HG03342 (cell line): ENCODE results near the gene GPHB5.
"Not testable (repeated sequence)": the region's sequence is repeated elsewhere in the genome, so short reads cannot be mapped to it uniquely, and the experiment has no call there.

ENCODE experiments used
- ATAC-seq: cut with Tn5 transposase; IDR thresholded peaks from one replicate; pipeline ENCODE4 v1.9.1; 2021; ENCODE audit warnings: mild to moderate bottlenecking, moderate library complexity; ENCODE audit not compliant: unreplicated experiment

GPHB5 gene, protein sequence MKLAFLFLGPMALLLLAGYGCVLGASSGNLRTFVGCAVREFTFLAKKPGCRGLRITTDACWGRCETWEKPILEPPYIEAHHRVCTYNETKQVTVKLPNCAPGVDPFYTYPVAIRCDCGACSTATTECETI

DNA sequence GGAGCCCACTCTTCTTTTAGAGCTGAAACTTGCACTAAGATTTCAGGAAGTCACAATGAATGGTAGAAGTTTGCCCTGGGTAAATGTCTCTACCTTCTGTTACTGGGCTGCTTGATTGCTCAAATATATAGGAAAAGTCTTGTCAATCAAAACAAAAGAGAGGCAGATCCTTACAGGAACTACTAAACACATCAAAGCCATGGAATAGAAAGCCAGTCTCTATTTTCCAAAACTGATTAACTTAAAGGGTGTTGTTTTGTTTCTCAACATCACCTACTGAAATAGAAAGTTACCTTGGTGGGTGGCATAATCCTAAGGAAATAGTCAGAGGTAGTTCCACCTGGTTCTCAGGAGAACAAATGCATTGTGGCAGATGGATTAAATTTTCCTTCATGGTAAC, at the start of gene GPHB5:
TSS of gene GPHB5 (minus strand) at position 101 of the 400 bp plus-strand sequence. CDS start 1,086 bp downstream, outside the sequence.
- no peak for ATAC-seq

DNA sequence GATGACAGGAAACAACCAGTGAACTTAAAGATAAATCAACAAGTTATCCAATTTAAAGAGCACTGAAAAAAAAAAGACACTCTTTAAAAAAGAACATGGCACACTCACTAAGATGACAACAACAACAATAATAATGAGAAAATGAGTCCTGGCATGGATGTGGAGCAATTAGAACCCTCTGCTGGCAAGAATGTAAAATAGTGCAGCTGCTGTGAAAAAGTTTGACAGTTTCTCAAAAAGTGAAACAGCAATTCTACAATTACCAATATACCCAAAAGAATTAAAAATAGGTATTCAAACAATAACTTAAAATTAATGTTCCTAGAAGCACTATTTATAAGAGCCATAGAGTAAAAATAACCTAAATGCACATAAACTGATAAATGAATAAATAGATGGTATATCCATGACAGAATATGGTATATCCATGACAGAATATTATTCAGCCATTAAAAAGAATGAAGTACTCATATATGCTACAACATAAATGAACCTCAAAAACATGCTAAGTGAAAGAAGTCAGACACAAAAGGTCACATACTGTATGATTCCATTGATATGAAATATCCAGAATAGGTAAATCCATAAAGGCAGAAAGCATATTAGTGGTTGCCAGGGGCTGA, 49.1 kb upstream of the GPHB5 start:
- no peak for ATAC-seq

DNA sequence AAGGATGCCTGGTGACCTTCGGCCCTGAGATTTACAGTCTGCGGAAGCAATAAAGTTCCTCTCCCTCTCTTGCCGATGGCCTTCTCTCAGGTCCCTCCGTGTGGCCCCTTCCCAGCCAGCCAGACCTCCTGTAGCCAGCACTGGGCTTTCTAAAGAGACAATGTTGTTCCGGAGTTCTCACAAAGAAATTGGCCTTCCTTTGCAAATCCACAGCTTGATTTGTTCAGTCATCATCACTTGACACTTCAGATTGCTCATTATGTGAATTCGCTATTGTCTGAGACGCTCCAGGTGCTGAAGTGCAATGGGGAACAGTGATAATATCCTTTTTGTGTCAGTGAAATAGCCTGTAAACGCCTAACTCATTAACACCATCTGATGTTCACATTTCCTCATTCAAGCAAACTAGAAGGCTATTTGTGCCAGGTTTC, 43.7 kb upstream of the GPHB5 start:
- no peak for ATAC-seq

DNA sequence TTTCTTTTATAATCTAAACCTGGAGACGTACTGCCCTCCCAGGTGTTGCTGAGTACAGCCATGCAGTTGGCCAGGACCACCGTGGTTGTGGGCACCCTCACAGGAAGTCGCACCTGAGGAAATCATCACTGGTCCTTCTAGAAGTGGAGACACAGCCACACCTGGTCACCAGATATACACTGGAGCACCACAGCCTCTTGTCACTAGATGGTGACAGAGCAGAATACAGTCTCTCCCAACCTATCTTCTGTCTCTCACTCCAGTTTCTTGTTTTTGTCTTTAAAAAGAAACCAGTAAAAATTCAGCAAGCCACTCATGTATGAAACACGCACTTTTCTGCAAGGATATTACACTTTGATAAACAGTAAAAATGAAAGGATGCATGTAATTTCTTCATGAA, 43.1 kb upstream of the GPHB5 start:
- no peak for ATAC-seq

DNA sequence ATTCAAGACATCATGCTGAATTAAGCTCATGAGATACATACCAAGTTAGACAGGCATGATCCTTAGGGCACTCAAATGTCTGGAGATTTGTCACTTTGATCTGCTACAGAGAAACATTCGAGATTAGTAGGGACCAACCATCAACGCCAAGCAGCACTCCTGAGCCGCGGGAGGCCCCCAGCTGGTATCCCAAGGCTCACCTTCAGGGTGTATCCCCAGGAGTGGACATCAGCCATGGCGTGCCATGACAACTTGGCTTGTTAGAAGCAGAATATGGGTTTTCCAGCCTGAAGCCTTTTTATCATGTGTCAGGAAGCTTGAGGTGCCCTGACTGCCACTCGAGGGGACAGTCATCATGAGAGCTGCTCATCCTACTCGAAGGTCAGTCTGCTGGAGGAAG, 39.1 kb upstream of the GPHB5 start:
- no peak for ATAC-seq

DNA sequence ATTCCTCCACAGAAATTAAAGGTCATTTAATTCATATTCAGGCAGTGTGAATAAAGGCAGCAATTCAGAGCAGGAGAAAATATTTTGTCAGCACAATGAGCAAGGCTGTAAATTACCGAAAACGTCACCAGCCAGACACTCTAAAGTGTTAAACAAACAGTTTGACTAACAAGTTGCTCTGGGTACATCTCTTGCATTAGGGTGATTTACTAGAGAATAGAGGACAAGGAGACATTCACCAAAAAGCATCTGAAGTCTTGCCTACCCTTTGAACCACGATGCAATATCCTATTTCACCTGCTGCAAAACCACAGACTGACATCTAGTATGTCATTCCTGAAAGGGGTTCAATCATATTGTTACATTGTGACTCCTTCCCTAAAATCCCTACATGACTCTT, 27.1 kb upstream of the GPHB5 start:
- no peak for ATAC-seq

DNA sequence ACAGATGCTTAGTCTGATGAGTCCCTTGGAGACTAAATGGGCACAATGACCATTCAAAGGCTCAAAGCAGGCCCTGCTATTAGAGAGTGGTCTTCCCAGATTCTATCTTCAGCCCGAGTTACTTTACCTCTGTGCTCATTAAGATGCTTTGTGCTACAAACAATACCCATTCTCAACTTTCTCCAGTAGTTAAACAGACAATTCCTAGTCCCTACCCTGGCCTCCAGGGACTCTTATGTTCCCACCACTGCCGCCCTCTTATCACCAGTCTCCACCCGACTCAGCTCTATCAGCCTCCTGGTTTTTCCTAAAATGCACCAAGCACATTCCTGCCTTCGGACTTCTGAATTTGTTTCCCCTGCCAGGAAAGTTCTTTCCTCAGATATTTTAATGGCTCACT, 25.6 kb upstream of the GPHB5 start:
- ATAC-seq = no peak

DNA sequence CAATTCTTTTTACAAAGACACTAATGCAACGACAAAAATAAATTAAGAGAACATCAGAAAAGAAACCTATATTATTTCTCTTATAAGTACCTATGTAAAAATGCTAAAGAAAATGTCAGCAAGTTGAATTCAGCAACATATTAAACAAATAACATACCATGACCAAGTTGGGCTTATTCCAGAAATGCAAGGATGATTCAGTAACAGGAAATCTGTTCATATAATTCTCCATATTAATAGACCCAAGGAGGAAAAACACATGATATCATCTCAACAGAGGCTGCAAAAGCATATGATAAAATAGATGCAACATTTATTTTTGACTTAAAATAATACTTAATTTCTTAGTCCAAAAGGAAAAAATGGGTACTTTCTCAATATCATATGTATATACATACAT, 25.1 kb upstream of the GPHB5 start:
- no peak for ATAC-seq

DNA sequence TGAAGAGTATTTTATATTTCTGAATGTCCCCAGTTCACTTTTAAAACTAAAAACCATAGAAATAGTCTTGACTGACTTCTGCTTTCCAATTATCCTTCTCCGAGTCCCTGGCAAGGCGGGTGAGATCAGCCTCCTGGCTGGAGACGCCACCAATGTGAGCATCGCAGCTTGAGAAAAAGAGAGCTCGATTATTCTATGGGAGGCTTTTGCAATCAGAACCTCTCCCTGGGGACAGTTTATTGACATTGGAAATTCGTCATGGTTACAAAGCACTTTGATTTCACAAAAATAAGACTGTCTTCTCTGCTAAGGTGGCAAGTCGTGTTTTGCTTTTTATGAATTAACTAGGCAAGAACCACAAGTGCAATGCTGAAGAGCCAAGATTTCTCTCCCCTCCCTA, 23.6 kb upstream of the GPHB5 start:
- ATAC-seq = no peak

DNA sequence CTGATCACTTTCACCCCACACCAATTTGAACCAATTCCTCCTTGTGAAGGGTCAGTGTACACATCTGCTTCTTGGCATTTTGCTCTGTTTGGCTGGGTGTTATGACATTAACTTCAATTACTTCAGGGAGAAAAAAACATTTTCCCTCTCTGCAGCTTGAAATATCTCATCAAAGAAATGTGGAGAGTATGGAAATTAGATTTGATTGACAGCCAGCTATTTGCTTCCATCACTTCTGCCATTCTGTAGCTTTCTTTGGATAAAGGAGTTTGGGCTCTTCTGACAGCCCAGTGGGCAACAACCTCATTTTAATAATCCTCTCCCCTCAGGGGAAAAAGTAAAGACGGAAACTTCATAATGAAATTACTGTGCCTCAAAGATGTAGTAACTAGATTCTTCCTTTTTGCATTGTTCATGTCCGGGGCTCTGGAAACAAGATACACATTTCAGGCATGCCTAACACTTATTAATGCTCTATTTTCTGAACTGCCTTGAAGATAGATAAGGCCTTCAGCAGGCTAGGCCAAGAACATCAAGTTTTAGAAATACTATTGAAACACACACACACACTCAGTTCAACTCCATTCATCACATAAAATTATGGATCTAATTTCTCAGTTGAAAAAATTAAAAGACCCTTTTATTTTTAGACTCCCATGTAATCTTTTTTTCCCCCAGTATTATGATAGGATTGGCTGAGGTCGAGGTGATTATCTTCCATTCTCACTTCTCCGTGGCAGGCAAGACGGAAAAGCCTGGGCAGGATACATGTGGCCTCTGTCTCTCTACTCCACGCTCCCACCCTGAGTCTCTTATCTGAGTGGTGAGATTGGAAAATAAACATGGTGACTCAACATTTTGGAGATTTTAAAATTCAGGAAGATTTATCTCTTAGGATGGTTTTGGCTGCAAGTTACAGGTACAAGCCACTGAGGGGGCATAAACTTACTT, 10.3 kb upstream of the GPHB5 start:
- ATAC-seq = no peak

DNA sequence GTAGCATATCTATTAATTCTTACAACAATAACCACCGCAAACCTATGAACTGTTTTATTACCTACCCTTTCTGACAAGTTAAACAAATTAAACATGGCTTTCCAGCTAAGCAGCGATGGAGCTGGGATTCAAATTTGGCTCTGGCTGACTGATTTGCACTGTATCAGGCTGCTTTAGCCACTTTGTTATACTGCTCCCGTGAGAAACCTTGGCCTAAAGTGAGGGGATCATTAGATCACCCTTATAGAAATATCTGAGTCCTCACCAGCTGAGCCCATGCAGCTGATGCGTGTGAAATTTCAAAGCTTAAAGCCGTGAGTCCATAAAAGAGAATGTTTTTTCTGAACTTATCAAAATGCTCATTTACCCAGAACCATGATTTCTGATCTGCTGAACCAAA, 8.1 kb upstream of the GPHB5 start:
- ATAC-seq = no peak

DNA sequence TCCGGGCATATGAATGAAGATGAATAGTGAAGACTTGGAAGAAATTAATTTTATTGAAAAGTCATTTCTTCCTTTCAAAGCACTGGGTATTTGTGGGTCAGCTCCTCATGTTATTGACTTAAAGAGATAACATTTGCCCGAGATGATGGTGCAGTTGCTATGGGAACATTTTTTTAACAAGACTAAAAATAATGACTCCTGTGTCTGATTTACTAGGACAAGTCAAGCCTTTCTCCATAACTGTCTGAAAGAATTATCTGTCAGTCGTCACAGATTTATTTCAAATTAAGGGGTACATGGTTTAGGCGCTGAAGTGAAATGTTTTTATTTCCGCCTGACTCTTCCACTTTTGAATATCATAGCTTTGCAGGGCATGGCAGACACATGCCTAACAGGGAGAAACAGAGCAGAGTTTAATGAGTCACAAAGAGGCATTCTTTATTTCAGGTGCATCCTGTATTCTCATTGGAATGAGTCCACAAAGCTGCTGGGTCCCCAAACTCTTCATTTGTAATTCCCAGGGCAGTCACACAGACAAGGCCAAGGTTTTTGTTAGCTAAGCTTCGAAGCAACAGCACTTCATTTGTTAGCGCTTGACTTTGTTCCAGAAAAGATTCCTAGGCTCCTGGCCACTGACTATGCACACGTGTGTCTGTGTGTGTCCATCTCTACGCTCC, 4.3 kb upstream of the GPHB5 start:
- ATAC-seq = no peak

DNA sequence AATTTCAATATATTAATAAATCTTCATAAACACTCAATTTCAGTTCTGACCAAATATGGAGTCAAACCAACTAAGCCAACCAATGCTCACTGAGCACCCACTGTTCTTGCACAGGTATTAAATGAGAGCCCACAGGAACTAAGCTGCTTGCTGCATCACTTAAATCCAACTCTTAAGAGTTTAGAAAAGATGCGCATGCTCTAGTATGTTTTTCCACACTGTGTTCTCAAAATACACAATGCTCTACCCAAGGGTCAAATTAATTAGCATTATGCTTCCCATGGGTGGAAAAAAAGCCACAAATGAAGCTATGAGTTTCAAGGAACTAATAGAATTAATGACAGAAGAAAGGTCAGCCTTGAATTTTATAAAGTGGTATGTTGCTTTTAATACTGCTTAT, 3.7 kb upstream of the GPHB5 start:
- ATAC-seq = no peak

DNA sequence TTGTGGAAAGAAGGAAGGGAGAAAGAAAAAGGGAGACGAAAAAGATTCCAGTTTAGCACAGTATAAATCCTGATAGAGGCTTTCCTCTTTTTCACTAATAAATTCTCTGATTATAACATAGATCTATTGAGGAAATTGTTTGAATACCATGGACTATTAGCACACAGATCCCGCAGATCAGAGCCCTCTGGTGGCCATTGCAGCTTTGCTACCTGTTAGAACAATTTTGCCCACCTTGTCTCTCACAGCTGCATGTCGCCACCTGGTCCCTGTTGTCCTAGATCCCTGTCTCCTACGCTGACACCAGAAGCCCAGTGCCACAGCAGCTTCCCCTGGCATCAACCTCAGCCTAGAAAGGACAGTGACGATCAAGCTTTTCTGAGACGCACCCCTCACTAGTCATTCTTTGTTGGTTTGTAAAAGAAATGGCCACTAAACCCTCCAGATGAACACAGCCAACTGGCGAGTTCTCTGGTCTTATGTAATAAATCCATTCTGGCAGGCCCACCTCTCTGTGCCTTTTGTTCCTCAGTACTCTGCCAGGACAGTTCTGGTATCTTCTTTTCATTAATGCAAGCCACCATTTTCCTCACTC, 9.9 kb downstream of the GPHB5 start:
- ATAC-seq = no peak

DNA sequence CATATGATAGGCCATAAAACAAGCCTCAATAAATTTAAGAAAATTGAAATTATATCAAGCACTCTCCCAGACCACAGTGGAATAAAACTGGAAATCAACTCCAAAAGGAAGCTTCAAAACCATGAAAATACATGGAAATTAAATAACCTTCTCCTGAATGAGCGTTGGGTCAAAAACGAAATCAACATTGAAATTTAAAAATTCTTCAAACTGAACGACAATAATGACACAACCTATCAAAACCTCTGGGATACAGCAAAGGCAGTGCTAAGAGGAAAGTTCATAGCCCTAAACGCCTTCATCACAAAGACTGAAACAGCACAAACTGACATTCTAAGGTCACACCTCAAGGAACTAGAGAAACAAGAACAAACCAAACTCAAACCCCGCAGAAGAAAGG, 14.3 kb downstream of the GPHB5 start:
- ATAC-seq = not testable (repeated sequence)

DNA sequence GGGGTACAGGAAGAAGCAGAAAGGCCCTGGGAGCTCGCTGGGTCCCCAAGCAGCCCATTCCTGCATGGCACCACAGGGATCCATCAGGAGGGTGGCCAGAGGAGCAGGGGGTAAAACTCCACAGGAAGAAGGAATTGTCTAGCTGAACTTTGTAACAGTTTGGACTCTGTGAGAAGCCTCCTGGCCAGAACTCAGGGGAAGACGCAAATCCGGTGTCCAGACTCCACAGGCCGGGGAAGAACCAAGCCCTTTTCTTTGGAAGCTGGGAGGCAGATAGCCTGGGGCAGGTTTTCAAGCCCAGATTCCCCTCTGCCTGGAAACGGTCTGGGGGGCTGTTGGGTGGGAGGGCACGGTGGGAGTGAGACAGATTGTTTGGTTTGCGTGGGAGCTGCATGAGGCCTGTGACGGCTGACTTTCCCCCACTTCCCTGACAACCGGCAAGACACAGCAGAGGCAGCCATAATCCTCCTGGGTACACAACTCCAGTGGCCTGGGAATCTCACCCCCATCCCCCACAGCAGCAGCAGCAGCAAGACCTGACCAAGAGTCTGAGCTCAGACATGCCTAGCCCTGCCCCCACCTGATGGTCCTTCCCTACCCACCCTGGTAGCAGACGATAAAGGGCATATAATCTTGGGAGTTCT, 16.7 kb downstream of the GPHB5 start:
- no peak for ATAC-seq

DNA sequence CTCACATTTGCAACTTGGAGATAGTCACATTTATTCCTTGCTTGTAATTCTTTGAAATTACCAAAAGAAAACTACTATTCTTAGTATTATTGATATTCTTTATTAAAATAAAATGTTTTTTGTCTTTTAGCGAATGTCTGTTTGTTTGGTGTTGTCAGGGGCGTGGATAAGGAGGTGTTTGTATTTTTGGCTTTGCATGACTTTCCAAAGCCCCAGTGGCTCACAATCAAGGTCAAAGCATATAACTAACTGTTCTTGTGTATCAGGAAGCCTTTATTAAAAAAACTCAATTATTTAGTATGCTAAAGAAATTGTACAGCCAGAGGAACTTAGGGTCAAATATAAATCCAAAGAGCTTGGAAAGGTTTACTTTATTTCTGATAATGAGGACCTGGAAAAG, 17.9 kb downstream of the GPHB5 start:
- no peak for ATAC-seq

DNA sequence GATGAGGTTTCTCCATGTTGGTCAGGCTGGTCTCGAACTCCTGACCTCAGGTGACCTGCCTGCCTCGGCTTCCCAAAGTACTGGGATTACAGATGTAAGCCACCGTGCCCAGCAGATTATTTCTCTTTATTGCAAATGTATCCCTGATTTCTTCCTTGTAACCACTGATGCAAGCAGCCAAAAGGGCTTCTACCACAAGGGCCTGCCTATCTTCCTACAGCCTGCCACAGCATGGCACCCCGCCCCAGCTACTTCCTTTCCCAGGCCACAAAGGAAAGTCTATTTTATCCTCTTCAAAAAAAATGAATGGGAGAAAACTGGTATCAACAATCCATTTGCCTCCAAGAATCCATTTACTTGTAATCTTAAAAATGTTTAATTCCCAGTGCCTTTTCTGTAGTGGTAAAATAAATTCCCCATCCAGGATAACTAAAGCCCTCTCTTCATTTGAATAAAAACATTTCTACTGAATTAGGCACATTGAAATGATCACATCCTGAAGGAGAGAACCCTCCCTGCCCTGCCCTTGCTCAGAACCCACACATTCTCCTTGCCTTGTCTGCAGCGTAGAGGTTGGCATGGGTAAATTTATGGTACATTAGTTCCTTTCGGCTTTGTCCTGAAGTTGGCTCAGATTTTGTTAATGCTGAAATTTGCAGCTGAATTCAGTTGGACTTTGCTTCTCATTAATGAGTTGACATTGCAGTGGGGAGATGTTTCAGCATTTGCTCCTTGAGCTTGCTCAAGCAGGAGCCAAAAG, 19.2 kb downstream of the GPHB5 start:
- no peak for ATAC-seq

DNA sequence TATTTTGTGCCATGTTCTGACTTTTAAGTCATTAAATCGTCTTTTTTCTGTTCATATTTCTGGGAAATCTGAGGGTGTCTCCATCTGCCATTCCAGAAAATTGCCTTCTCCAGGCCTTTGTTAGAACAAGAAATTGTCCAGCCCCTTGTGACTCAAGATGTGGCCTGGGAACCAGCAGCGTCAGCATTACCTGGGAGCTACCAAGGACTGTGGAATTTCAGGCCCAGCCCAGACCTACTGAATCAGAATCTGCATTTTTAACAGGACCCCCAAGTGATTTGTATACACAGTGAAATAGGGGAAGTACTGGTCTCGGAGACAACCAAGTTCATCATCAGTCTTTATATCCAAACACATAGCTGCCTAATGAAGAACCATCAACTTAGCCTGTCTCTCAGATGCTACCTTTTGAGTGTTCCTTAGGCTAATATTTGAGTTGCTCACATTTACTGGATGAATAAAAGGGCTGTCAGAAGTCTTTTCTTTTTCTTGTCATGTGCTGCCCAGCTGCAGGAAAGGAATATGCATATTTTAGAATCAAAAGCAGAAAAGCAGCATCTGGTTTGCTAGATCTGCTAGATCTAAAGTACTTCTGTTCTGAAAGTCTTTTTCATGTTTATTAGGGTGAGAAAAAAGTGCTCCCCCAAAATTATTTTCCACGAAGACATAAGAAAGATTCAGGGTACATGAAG, 21.2 kb downstream of the GPHB5 start:
- ATAC-seq = no peak
